ENCODE data around the gene SH3GLB1.

DNA sequence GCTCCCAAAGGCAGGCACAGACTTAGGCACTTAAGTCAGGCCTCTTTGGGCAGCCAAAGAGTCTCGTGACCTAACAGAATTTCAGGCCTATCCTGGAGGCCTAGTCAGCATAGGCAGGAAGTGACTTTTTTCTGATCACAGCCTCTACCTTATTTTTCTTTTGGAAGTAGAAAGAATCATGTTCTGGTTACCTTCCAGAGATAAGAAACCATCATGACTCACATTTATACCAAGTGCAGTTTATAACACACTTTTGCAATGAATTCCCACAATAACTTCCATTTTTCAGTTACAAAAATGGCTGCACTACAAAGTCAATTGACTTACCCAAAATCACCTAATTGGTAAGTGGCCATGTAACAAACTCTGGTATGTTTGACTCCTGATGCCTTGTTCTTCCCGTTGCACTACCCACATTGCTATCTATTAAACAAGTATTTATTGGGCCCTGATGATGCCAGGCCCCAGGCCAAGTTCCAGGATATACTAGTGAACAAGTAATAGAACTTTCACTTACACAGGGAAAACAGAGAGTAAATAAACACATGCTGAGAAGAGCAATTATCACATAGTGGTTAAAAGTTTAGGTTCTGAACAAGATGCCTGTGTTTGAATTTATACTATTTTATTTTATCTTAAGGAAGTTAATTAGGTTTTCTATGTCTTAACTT is 74.3 kb downstream of the SH3GLB1 start:
- no peak for TF ChIP-seq POLR2A (IDR thresholded peaks at IDR 0.05)
- TF ChIP-seq, protein P1, sequence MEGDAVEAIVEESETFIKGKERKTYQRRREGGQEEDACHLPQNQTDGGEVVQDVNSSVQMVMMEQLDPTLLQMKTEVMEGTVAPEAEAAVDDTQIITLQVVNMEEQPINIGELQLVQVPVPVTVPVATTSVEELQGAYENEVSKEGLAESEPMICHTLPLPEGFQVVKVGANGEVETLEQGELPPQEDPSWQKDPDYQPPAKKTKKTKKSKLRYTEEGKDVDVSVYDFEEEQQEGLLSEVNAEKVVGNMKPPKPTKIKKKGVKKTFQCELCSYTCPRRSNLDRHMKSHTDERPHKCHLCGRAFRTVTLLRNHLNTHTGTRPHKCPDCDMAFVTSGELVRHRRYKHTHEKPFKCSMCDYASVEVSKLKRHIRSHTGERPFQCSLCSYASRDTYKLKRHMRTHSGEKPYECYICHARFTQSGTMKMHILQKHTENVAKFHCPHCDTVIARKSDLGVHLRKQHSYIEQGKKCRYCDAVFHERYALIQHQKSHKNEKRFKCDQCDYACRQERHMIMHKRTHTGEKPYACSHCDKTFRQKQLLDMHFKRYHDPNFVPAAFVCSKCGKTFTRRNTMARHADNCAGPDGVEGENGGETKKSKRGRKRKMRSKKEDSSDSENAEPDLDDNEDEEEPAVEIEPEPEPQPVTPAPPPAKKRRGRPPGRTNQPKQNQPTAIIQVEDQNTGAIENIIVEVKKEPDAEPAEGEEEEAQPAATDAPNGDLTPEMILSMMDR (IDR thresholded peaks at IDR 0.05): no peak
